Measurements from ENCODE around the gene MARF1. TPM values are rescaled to one million over a fixed set of nuclear protein-coding genes. Genes with fewer than 3 reads are reported as not detected.

MARF1 gene
- total and polyA plus RNA-seq, 9 of the 15 experiments (the other 6 are each of a cell fraction or from before 2014, with no cell fraction given): 4.7 to 33.2 (median 11.7) TPM

DNA sequence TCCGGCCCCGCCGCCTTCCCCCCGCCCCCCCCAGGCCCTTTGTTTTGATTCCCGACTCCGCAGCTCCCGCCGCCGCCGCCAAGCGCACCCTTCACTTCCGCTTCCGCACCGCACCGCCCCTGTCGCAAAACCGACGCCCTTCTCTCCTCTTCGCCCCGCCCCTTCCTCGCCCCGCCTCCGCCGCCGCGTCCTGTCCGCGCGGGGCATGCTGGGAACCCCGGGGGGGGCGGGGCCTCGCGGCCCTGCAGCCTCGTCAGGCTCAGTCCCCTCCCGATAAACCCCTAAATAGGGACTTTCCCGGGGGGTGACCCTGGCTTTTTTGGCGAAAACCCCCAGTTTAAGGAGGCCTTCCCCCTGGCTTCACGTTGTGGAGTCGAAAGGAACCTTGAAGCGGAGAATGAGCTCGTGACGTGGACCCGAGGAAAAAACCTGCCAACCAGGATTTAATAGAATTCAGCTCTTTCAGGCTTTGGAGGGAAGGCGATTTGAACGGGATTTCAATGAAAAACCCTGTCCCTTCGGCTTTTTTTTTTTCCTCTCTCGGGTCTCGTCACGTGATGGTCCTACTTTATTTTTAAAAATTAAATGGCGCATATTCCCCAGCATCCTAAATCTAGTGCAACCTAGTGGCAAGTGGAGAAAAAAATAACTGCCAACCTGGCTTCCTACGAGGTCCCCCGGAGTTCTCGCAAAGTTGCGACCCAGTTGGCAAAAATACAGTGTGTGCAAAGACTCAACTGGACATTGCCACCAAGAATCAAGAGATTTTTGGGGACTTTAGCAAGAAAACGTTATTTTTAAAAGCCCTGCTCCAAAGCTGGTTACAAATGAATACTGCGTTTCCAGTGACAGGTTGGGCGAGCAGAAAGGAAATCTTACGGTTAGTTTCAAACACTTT is at the start of gene MARF1 (continued):
- TF ChIP-seq, protein P1, sequence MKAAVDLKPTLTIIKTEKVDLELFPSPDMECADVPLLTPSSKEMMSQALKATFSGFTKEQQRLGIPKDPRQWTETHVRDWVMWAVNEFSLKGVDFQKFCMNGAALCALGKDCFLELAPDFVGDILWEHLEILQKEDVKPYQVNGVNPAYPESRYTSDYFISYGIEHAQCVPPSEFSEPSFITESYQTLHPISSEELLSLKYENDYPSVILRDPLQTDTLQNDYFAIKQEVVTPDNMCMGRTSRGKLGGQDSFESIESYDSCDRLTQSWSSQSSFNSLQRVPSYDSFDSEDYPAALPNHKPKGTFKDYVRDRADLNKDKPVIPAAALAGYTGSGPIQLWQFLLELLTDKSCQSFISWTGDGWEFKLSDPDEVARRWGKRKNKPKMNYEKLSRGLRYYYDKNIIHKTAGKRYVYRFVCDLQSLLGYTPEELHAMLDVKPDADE (conservative IDR thresholded peaks at IDR 0.05; ENCODE audit: control insufficient read depth, low read depth, low read length): peak; percentile 74; the same call in 1 of the 2 replicates
- TF ChIP-seq BRD4 (IDR thresholded peaks at IDR 0.05) (peak; percentile 66; the same call in 1 of the 2 replicates), ARHGAP35 (IDR thresholded peaks at IDR 0.05; ENCODE audit: partially characterized antibody) (no peak), CGGBP1 (CRISPR knock-in tag; IDR thresholded peaks at IDR 0.05) (peak; percentile 91), CC2D1A (IDR thresholded peaks at IDR 0.05) (peak; percentile 13; the same call in 1 of the 2 replicates), LEF1 (IDR thresholded peaks at IDR 0.05) (peak; percentile 48; the same call in 1 of the 2 replicates), ZFP1 (CRISPR knock-in tag; IDR thresholded peaks at IDR 0.05) (0 out of 2 replicates have a peak, but pooled peaks have one; percentile 16), ZFP30 (CRISPR knock-in tag; IDR thresholded peaks at IDR 0.05; ENCODE audit: borderline replicate concordance) (peak; percentile 68; the same call in 1 of the 2 replicates), ZFX (CRISPR knock-in tag; IDR thresholded peaks at IDR 0.05) (peak; percentile 67; the same call in 1 of the 2 replicates), TCF7L2 (IDR thresholded peaks at IDR 0.05; ENCODE audit: low read depth, low read length) (no peak), DMBX1 (CRISPR knock-in tag; IDR thresholded peaks at IDR 0.05; ENCODE audit: borderline replicate concordance) (peak; percentile 65; the same call in 1 of the 2 replicates), ZNF766 (CRISPR knock-in tag; conservative IDR thresholded peaks at IDR 0.05) (peak; percentile 57; the same call in 1 of the 2 replicates), MAZ (CRISPR knock-in tag; conservative IDR thresholded peaks at IDR 0.05 in 1 of 2, IDR thresholded peaks at IDR 0.05 in 1 of 2) (peak in 1 of 2 experiments; percentile 30; a peak in 3 of 4 replicates), NCOA1 (IDR thresholded peaks at IDR 0.05; ENCODE audit: low read depth) (0 out of 2 replicates have a peak, but pooled peaks have one; percentile 17), ZNF584 (CRISPR knock-in tag; IDR thresholded peaks at IDR 0.05; ENCODE audit: low read depth) (peak; percentile 77; the same call in 1 of the 2 replicates), LARP7 (IDR thresholded peaks at IDR 0.05) (no peak), PHF8 (IDR thresholded peaks at IDR 0.05; ENCODE audit: borderline replicate concordance, low read length) (peak; percentile 96)
- TF ChIP-seq, protein P2, sequence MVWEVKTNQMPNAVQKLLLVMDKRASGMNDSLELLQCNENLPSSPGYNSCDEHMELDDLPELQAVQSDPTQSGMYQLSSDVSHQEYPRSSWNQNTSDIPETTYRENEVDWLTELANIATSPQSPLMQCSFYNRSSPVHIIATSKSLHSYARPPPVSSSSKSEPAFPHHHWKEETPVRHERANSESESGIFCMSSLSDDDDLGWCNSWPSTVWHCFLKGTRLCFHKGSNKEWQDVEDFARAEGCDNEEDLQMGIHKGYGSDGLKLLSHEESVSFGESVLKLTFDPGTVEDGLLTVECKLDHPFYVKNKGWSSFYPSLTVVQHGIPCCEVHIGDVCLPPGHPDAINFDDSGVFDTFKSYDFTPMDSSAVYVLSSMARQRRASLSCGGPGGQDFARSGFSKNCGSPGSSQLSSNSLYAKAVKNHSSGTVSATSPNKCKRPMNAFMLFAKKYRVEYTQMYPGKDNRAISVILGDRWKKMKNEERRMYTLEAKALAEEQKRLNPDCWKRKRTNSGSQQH (CRISPR knock-in tag; IDR thresholded peaks at IDR 0.05): peak; percentile 49; the same call in 1 of the 2 replicates
- TF ChIP-seq, protein P3, sequence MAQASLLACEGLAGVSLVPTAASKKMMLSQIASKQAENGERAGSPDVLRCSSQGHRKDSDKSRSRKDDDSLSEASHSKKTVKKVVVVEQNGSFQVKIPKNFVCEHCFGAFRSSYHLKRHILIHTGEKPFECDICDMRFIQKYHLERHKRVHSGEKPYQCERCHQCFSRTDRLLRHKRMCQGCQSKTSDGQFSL (CRISPR knock-in tag; IDR thresholded peaks at IDR 0.05): peak; percentile 38
- TF ChIP-seq, protein P3 (tag; IDR thresholded peaks at IDR 0.05): peak in 1 of 2 experiments; percentile 98; a peak in 2 of 4 replicates
- TF ChIP-seq, protein P4, sequence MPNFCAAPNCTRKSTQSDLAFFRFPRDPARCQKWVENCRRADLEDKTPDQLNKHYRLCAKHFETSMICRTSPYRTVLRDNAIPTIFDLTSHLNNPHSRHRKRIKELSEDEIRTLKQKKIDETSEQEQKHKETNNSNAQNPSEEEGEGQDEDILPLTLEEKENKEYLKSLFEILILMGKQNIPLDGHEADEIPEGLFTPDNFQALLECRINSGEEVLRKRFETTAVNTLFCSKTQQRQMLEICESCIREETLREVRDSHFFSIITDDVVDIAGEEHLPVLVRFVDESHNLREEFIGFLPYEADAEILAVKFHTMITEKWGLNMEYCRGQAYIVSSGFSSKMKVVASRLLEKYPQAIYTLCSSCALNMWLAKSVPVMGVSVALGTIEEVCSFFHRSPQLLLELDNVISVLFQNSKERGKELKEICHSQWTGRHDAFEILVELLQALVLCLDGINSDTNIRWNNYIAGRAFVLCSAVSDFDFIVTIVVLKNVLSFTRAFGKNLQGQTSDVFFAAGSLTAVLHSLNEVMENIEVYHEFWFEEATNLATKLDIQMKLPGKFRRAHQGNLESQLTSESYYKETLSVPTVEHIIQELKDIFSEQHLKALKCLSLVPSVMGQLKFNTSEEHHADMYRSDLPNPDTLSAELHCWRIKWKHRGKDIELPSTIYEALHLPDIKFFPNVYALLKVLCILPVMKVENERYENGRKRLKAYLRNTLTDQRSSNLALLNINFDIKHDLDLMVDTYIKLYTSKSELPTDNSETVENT (CRISPR knock-in tag; IDR thresholded peaks at IDR 0.05): peak; percentile 73
